Lower leg skin (tissue), 3 donors: ENCODE results near the gene ACP4.

Source experiments
- POLR2A ChIP-seq, 2 donors: fragments of 450-650 bp; IDR thresholded peaks; one replicate each; pipeline ENCODE4 v1.6.1; 2016 to 2017; ENCODE audit warnings: antibody characterized with exemption in 2 of 2, mild to moderate bottlenecking in 1 of 2, moderate library complexity in 1 of 2
- TF ChIP-seq, protein P1 (sequence below), 3 donors: fragments of 450-650 bp; IDR thresholded peaks; one replicate each; pipeline ENCODE4 v1.5.1; 2016; ENCODE audit warnings: antibody characterized with exemption in 3 of 3, mild to moderate bottlenecking in 3 of 3, moderate library complexity in 2 of 3

DNA sequence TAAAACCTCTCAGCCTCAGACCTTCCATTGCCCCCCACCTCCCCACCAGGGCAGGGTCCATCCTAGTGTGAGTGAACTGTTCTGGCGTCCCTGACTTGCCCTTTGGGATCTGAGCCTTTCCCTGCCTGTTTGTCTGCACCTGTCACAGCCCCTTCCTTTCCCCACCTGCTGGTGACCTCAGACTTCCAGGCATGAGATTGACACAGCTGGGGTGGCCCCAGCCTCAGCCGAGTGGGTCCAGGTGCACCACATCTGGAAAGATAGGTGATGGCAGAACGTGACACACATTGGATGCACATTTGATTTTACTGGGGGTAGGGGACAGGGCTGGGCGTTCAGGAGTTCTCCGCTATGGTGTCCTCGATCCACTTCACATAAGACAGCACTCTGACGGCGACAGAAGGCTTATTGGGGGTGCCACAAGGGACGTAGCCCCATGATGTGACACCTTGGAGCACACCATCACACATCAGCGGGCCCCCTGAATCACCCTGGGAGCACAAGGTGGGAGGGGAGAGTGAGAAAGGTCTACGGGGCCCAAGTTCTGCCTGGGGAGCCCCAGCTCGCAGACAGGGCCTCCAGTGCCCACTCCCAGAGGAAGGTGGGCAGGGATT lies 28.8 kb downstream of the ACP4 start:
- TF ChIP-seq, protein P1, sequence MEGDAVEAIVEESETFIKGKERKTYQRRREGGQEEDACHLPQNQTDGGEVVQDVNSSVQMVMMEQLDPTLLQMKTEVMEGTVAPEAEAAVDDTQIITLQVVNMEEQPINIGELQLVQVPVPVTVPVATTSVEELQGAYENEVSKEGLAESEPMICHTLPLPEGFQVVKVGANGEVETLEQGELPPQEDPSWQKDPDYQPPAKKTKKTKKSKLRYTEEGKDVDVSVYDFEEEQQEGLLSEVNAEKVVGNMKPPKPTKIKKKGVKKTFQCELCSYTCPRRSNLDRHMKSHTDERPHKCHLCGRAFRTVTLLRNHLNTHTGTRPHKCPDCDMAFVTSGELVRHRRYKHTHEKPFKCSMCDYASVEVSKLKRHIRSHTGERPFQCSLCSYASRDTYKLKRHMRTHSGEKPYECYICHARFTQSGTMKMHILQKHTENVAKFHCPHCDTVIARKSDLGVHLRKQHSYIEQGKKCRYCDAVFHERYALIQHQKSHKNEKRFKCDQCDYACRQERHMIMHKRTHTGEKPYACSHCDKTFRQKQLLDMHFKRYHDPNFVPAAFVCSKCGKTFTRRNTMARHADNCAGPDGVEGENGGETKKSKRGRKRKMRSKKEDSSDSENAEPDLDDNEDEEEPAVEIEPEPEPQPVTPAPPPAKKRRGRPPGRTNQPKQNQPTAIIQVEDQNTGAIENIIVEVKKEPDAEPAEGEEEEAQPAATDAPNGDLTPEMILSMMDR (IDR thresholded peaks at IDR 0.05): no peak
- TF ChIP-seq POLR2A (IDR thresholded peaks at IDR 0.05): no peak
